HAP-1 (cell line): ENCODE data around the gene RALB.

Experiments used
- DNase-seq, 2 experiments: peaks; one replicate each; pipeline ENCODE4 v3.0.0-alpha.2; 2016 to 2020; ENCODE audit warnings: low spot score in 2 of 2
- H3K27me3 ChIP-seq: fragments of 250-450 bp; sonication (Bioruptor Pico); 2 replicates; pipeline ENCODE4 v1.5.1; 2020; ENCODE audit warnings: low read depth, mild to moderate bottlenecking, moderate library complexity
- H3K36me3 ChIP-seq: fragments of 250-450 bp; sonication (Bioruptor Pico); replicated peaks from 2 replicates; pipeline ENCODE4 v1.5.1; 2020; ENCODE audit warnings: mild to moderate bottlenecking
- H3K4me1 ChIP-seq: fragments of 250-450 bp; sonication (Bioruptor Pico); 2 replicates; pipeline ENCODE4 v1.5.1; 2020; ENCODE audit warnings: mild to moderate bottlenecking
- H3K4me3 ChIP-seq: fragments of 250-450 bp; sonication (Bioruptor Pico); 2 replicates; pipeline ENCODE4 v1.5.1; 2020; ENCODE audit warnings: mild to moderate bottlenecking, moderate library complexity
- H3K9me3 ChIP-seq: fragments of 250-450 bp; sonication (Bioruptor Pico); 2 replicates; pipeline ENCODE4 v1.5.1; 2020; ENCODE audit warnings: mild to moderate bottlenecking, moderate library complexity
- in situ Hi-C: fragments of 300-500 bp; cut with MboI; formaldehyde crosslinking; loops from 3 replicates; pipeline ENCODE4 v1.14.3; 2020; ENCODE audit warnings: low sequenced_read_pairs, inconsistent platforms, mixed read lengths

The RALB gene

GRCh38 chr2:120243211-120243610, 9.4 kb upstream of the RALB start:
- DNase-seq = no peak
- Histone ChIP-seq H3K4me3 (no peak overlapping the region), H3K9me3 (no peaks in the 10 kb centered on the region), H3K36me3 (no peaks in the 10 kb centered on the region), H3K4me1 (peaks cover 10% of the 10 kb centered on the region), H3K27me3 (peaks cover 8% of the 10 kb centered on the region)
- in situ Hi-C loops = no loop called here

- no peak overlapping the region for H3K4me3 ChIP-seq
- H3K4me1 ChIP-seq = peaks cover 9% of the 10 kb centered on the region
- H3K27me3 ChIP-seq = peaks cover 9% of the 10 kb centered on the region
- no peaks in the 10 kb centered on the region for H3K36me3 ChIP-seq
- no peak for DNase-seq
- no peaks in the 10 kb centered on the region for H3K9me3 ChIP-seq
- in situ Hi-C loops = no loop called here
Observed at GRCh38 chr2:120243875-120244553, 8.6 kb upstream of the RALB start.

GRCh38 chr2:120244656-120245519, 7.8 kb upstream of the RALB start:
- peaks cover 11% of the 10 kb centered on the region for H3K27me3 ChIP-seq
- in situ Hi-C loops = no loop called here

GRCh38 chr2:120245520-120246332, 6.9 kb upstream of the RALB start:
- peaks cover 9% of the 10 kb centered on the region for H3K4me1 ChIP-seq
- H3K36me3 ChIP-seq = no peaks in the 10 kb centered on the region
- H3K27me3 ChIP-seq = peaks cover 14% of the 10 kb centered on the region
- no peak overlapping the region for H3K4me3 ChIP-seq
- H3K9me3 ChIP-seq = no peaks in the 10 kb centered on the region
- DNase-seq = peak; percentile 48 to 73
- in situ Hi-C loops = no loop called here

More at GRCh38 chr2:120244656-120245519, 7.8 kb upstream of the RALB start:
- no peak for DNase-seq
- Histone ChIP-seq H3K9me3 (no peaks in the 10 kb centered on the region), H3K36me3 (no peaks in the 10 kb centered on the region), H3K4me3 (no peak overlapping the region), H3K4me1 (peaks cover 9% of the 10 kb centered on the region)

GRCh38 chr2:120246546-120247300, 5.9 kb upstream of the RALB start:
- peaks cover 10% of the 10 kb centered on the region for H3K4me1 ChIP-seq
- no peaks in the 10 kb centered on the region for H3K9me3 ChIP-seq
- DNase-seq = no peak
- in situ Hi-C loops = no loop called here
- H3K4me3 ChIP-seq = no peak overlapping the region
- H3K27me3 ChIP-seq = peaks cover 14% of the 10 kb centered on the region
- no peaks in the 10 kb centered on the region for H3K36me3 ChIP-seq

- in situ Hi-C loops = no loop called here
- Histone ChIP-seq H3K4me3 (no peak overlapping the region), H3K36me3 (no peaks in the 10 kb centered on the region), H3K27me3 (peaks cover 14% of the 10 kb centered on the region), H3K4me1 (peaks cover 15% of the 10 kb centered on the region), H3K9me3 (no peaks in the 10 kb centered on the region)
- no peak for DNase-seq
Observed at GRCh38 chr2:120247851-120248250, 4.8 kb upstream of the RALB start.

DNA sequence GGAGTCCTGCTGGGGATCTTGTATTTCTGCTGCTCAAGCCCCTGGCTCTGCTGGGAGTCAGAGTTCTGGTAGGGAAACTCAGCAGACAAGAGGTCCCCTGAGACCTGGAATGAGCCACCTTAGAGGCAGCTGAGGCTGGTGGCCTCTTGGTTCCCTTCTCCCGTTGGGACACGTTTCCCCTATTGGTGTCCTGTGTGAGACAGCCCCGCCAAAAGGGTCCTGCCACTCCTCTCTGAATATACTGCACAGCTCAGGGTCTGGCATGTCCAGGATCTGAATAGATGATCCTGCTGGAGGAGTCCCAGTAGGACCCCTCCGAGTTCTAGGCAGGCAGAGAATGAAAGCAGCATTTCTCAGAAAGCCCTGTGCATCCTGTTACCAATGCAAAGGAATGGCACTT, 2.0 kb upstream of the RALB start:
- no peak overlapping the region for H3K4me3 ChIP-seq
- DNase-seq = no peak
- no peaks in the 10 kb centered on the region for H3K36me3 ChIP-seq
- in situ Hi-C loops = no loop called here
- peaks cover 19% of the 10 kb centered on the region for H3K4me1 ChIP-seq
- H3K27me3 ChIP-seq = peaks cover 14% of the 10 kb centered on the region
- no peaks in the 10 kb centered on the region for H3K9me3 ChIP-seq

GRCh38 chr2:120251078-120251477, 1.6 kb upstream of the RALB start:
- DNase-seq = no peak
- peaks cover 15% of the 10 kb centered on the region for H3K4me1 ChIP-seq
- no peaks in the 10 kb centered on the region for H3K9me3 ChIP-seq
- H3K27me3 ChIP-seq = peaks cover 14% of the 10 kb centered on the region
- H3K36me3 ChIP-seq = no peaks in the 10 kb centered on the region
- H3K4me3 ChIP-seq = no peak overlapping the region
- in situ Hi-C loops = no loop called here

- in situ Hi-C loops = no loop called here
- peaks cover 15% of the 10 kb centered on the region for H3K4me1 ChIP-seq
- H3K27me3 ChIP-seq = peaks cover 14% of the 10 kb centered on the region
- no peaks in the 10 kb centered on the region for H3K36me3 ChIP-seq
- no peaks in the 10 kb centered on the region for H3K9me3 ChIP-seq
- DNase-seq = no peak
- H3K4me3 ChIP-seq = peak overlapping the region; percentile 58
Observed at GRCh38 chr2:120251880-120252224, 800 bp upstream of the RALB start.

- Histone ChIP-seq H3K4me1 (peaks cover 15% of the 10 kb centered on the region), H3K4me3 (peak overlapping the region; percentile 58), H3K36me3 (no peaks in the 10 kb centered on the region), H3K9me3 (no peaks in the 10 kb centered on the region), H3K27me3 (peaks cover 5% of the 10 kb centered on the region)
- DNase-seq = peak; percentile 63 to 77
- in situ Hi-C loops = no loop called here
Observed at GRCh38 chr2:120253021-120253882, 600 bp downstream of the RALB start.

DNA sequence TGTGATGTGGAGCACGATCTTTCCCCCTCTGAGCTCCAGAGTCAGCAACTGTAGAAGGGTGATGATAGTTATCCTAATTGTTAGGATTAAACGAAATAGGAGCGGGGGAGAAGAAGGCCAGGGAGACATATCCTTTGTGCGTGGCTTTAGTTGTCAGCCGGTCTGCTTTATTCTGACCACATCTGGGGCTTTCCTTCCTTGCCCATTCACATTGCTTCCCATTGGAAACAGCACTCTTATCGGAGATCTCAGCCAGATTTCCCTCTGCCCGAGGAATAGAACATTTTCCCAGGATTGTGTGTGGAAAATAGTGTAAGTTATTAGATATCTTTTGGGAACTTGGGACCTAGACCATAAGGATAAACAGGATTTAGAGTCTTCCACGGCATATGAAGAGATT, 1.5 kb downstream of the RALB start:
- Histone ChIP-seq H3K27me3 (peaks cover 4% of the 10 kb centered on the region; the same call in 1 of the 2 replicates), H3K9me3 (no peaks in the 10 kb centered on the region), H3K4me3 (no peak overlapping the region; the same call in 1 of the 2 replicates), H3K4me1 (peaks cover 15% of the 10 kb centered on the region), H3K36me3 (no peaks in the 10 kb centered on the region)
- no peak for DNase-seq
- in situ Hi-C loops = no loop called here

DNA sequence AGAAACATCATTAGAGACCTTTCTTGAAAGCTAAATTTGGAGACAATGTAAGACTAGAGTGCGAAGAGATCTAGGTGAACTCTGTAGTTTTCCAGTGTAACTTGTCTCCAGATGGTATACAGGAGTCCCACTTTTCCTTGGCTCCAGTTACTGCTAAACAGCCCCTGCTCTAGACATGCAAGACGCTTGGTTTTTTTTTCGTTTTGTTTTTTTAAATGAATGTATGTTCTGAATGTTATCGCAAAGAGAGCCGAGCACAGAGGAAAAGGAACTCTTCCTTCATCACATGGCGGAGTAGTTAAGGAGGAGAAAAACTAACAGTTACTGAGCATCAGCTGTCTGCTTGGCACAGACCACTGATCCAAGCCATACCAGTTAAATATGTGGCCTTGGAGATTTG, 2.4 kb downstream of the RALB start:
- Histone ChIP-seq H3K27me3 (peaks cover under 1% of the 10 kb centered on the region; the same call in 1 of the 2 replicates), H3K36me3 (no peaks in the 10 kb centered on the region), H3K4me3 (no peak overlapping the region), H3K9me3 (no peaks in the 10 kb centered on the region), H3K4me1 (peaks cover 15% of the 10 kb centered on the region)
- in situ Hi-C loops = no loop called here
- DNase-seq = no peak
